HL-60 (cell line): ENCODE measurements around the gene MARVELD1.

Source experiments
- DNase-seq, 2 experiments: peaks; one replicate each; pipeline ENCODE4 v3.0.0-alpha.2; 2010 to 2020; ENCODE audit warnings: low read depth in 1 of 2, low spot score in 1 of 2
- H3K27ac ChIP-seq: fragments of 250-450 bp; sonication (Bioruptor Pico); replicated peaks from 2 replicates; pipeline ENCODE4 v1.5.1; 2020; ENCODE audit warnings: mild to moderate bottlenecking, moderate library complexity
- H3K27me3 ChIP-seq: fragments of 250-450 bp; sonication (Bioruptor Pico); 2 replicates; pipeline ENCODE4 v1.5.1; 2021; ENCODE audit warnings: mild to moderate bottlenecking, moderate library complexity; ENCODE audit not compliant: insufficient read depth, poor library complexity, severe bottlenecking
- H3K4me3 ChIP-seq: replicated peaks from 2 replicates; pipeline ENCODE4 v1.5.1; 2011; ENCODE audit warnings: mild to moderate bottlenecking, control low read depth, low read length; ENCODE audit not compliant: insufficient read depth
- GABPA ChIP-seq: IDR thresholded peaks from 2 replicates; pipeline ENCODE4 v1.6.1; 2012; ENCODE audit warnings: low read depth
- POLR2AphosphoS5 ChIP-seq: IDR thresholded peaks from 2 replicates; pipeline ENCODE4 v1.6.1; 2012; ENCODE audit warnings: low read depth
- REST ChIP-seq: IDR thresholded peaks from 2 replicates; pipeline ENCODE4 v1.6.1; 2012; ENCODE audit warnings: low read depth; ENCODE audit not compliant: insufficient replicate concordance
- SPI1 ChIP-seq: IDR thresholded peaks from 2 replicates; pipeline ENCODE4 v1.6.1; 2012; ENCODE audit warnings: low read depth, mild to moderate bottlenecking, borderline replicate concordance
- TF ChIP-seq, protein P1 (sequence below): IDR thresholded peaks from one replicate; pipeline ENCODE4 v1.5.1; 2011; ENCODE audit warnings: low read length, control low read depth, inconsistent platforms; ENCODE audit not compliant: insufficient read depth

The MARVELD1 gene

DNA sequence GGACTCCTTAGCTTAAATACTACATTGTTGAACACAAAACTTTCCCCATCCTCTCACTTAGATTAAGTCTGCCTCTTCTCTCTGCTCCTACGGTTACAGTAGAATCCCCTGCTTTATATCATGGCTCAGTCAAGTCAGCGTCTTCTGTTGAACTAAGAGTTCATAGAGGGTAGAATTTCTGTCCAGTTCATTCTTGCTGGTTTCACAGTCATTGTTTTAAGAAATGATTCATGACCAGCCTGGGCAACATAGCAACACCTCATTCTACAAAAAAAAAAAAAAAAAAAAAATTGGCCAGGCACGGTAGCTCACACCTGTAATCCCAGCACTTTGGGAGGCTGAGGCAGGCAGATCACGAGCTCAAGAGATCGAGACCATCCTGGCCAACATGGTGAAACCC is 19.7 kb downstream of the MARVELD1 start:
- no peak for DNase-seq
- TF ChIP-seq SPI1 = no peak
- TF ChIP-seq, protein P1, sequence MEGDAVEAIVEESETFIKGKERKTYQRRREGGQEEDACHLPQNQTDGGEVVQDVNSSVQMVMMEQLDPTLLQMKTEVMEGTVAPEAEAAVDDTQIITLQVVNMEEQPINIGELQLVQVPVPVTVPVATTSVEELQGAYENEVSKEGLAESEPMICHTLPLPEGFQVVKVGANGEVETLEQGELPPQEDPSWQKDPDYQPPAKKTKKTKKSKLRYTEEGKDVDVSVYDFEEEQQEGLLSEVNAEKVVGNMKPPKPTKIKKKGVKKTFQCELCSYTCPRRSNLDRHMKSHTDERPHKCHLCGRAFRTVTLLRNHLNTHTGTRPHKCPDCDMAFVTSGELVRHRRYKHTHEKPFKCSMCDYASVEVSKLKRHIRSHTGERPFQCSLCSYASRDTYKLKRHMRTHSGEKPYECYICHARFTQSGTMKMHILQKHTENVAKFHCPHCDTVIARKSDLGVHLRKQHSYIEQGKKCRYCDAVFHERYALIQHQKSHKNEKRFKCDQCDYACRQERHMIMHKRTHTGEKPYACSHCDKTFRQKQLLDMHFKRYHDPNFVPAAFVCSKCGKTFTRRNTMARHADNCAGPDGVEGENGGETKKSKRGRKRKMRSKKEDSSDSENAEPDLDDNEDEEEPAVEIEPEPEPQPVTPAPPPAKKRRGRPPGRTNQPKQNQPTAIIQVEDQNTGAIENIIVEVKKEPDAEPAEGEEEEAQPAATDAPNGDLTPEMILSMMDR = no peak
- no peak for TF ChIP-seq GABPA
- no peak for TF ChIP-seq REST
- TF ChIP-seq POLR2AphosphoS5 = no peak
- H3K27ac ChIP-seq = no peak overlapping the region
- no peaks in the 10 kb centered on the region for H3K27me3 ChIP-seq
- no peak overlapping the region for H3K4me3 ChIP-seq

- no peak overlapping the region for H3K27ac ChIP-seq
- TF ChIP-seq POLR2AphosphoS5 (no peak), GABPA (no peak), REST (no peak), SPI1 (no peak)
- TF ChIP-seq, protein P1 = no peak
- no peak overlapping the region for H3K4me3 ChIP-seq
- no peak for DNase-seq
- H3K27me3 ChIP-seq = no peaks in the 10 kb centered on the region
Observed at GRCh38 chr10:97734021-97734420, 20.5 kb downstream of the MARVELD1 start.

DNA sequence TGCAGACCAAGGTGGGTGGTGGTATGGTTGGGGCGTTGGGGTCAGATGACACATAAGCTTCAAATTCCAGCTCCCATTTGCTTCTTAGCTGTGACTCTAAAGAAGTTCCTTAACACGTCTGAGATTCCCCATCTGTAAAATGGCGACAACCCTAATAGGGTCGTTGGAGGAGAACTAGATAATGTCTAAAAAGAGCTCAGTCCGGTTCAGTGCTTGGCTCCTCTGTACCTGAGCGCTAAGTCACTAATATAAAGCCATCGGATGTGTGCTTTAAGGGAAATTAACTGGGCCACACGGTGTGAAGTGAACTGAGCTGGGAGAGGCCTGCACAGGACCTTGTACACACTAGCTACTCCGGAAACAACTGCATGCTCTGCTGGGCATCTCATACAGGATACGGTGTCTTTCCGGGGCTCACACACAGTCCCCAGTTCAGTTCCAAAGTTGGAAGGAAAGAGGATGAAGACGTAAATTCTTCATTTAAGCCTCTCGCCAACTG is 22.9 kb downstream of the MARVELD1 start:
- TF ChIP-seq, protein P1 = no peak
- no peak for TF ChIP-seq POLR2AphosphoS5
- TF ChIP-seq REST = no peak
- no peak for TF ChIP-seq GABPA
- TF ChIP-seq SPI1 = no peak
- no peak for DNase-seq
- Histone ChIP-seq H3K4me3 (peak overlapping the region; percentile 85; the same call in 1 of the 2 replicates), H3K27me3 (no peaks in the 10 kb centered on the region), H3K27ac (peak overlapping the region; percentile 74)
